GM12874 (cell line): ENCODE measurements around the gene RNASET2.

Source experiments
- CTCF ChIP-seq: IDR thresholded peaks from 2 replicates; pipeline ENCODE4 v1.5.1; 2011; ENCODE audit warnings: low read depth, mild to moderate bottlenecking, control low read depth, low read length, moderate library complexity; ENCODE audit not compliant: insufficient read depth

RNASET2 gene

GRCh38 chr6:166969390-166970002 is 13.1 kb upstream of the RNASET2 start:
- no peak for TF ChIP-seq CTCF

- TF ChIP-seq CTCF = no peak
These were observed 9.9 kb upstream of the RNASET2 start for GRCh38 chr6:166966268-166966667.

GRCh38 chr6:166960609-166960978 is 4.2 kb upstream of the RNASET2 start:
- TF ChIP-seq CTCF = no peak

GRCh38 chr6:166959911-166960608 is 3.7 kb upstream of the RNASET2 start:
- TF ChIP-seq CTCF = no peak

- no peak for TF ChIP-seq CTCF
These were observed 2.8 kb upstream of the RNASET2 start for GRCh38 chr6:166958926-166959861.

GRCh38 chr6:166957805-166958076 is 1.4 kb upstream of the RNASET2 start:
- TF ChIP-seq CTCF = no peak

- no peak for TF ChIP-seq CTCF
These were observed 896 bp upstream of the RNASET2 start for GRCh38 chr6:166957087-166957804.
